ENCODE data around the gene ANP32E.

DNA sequence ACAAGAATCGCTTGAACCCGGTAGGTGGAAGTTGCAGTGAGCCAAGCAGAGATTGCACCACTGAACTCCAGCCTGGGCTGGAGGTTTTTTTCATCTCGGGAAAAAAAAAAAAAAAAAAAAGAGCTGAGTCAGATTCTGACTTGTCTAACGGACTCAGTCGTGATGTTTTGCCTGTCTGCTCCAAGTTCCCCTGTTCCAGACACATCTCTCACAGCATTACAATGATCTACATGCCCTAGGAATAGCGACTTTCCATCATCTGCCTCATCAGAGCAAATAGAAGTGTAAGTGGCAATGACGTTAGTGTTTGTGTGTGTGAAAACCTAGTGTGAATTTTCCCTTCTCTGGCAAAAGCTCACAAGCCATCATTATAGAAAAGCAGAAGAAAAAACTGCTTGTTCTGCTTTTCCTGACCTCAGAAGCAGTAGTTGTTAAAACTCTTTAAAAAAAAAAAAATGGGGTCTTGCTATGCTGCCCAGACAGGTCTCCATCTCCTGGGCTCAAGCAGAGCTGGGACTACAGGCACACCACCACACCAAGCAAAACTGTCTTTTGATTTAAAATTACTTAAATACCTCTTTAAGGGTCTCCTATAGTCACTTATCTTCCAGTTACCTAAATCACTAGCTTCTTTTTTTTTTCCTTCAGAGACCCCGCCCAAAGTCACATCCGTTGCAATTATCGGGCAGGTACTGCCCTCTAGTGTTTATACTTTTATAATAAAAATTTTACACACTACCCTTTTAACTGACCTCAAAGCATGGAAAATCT is 48.9 kb downstream of the ANP32E start:
- TF ChIP-seq GLIS3 (CRISPR knock-in tag; IDR thresholded peaks at IDR 0.05) (no peak), ZNF565 (CRISPR knock-in tag; conservative IDR thresholded peaks at IDR 0.05; ENCODE audit: low read depth) (no peak), TOX (CRISPR knock-in tag; IDR thresholded peaks at IDR 0.05; ENCODE audit: borderline replicate concordance) (no peak)

All from SK-N-SH treated with all-trans-retinoic acid at 6 μM for 48 hours (cell line).